ENCODE results near the gene ABCC2. TPM values are rescaled to one million over a fixed set of nuclear protein-coding genes. Genes with fewer than 3 reads are reported as not detected.

Gene ABCC2
- total and polyA plus RNA-seq, 2 of the 4 experiments (the other 2 are of a cell fraction), result 0.21 to 0.36 TPM

DNA sequence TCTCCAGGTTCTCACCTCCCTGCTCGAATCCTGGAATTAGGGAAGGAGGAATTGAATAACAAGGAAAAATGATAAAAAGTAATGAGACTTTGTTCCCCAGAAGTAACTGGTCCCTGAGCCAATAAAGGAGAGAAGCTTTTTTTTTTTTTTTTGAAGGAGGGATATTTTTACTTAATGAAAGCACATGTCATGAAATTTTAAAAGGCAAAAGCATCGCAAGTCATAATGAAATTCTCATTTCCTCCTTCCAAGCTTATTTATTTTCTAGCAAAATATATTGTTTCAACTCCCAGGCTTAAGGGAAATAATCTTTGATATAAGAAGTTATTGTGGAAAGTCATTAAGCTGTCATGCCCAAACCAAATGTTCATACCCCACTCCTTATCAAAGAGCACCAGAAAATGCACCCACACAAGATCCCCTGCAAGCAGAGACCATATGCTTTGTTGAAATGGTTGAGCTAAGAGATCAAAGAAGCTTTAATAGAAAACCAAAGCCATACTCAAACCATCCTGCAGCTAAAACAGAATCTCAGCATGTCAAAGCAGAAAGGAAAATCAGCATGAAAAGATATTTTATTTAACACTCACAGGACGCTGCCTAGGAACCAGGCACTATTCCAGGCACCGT lies 16.7 kb upstream of the ABCC2 start:
- Histone ChIP-seq H4K91ac (ENCODE audit: insufficient read depth, low read depth, low read length) (no peak overlapping the region), H3K14ac (replicated peaks; ENCODE audit: low read depth, low read length) (no peak overlapping the region), H4K8ac (ENCODE audit: low read depth in 2 of 2, low read length in 2 of 2) (no peak overlapping the region), H4K20me1 (ENCODE audit: insufficient read depth, low read length) (no peaks in the 10 kb centered on the region), H2BK5ac (ENCODE audit: low read depth, low read length, poor library complexity, severe bottlenecking) (no peak overlapping the region), H3K4ac (ENCODE audit: low read depth, low read length) (no peak overlapping the region), H3K27me3 (ENCODE audit: control insufficient read depth, insufficient read depth, low read length) (no peaks in the 10 kb centered on the region), H3K56ac (ENCODE audit: extremely low read depth, insufficient read depth, low read length) (no peak overlapping the region), H3K4me2 (ENCODE audit: low read depth, low read length) (no peak overlapping the region), H3K9me3 (ENCODE audit: control insufficient read depth, insufficient read depth, low read length) (no peaks in the 10 kb centered on the region), H2BK120ac (ENCODE audit: low read depth, low read length) (no peak overlapping the region), H3K36me3 (ENCODE audit: control insufficient read depth, insufficient read depth, low read length) (no peaks in the 10 kb centered on the region), H2AFZ (replicated peaks; ENCODE audit: low read length, poor library complexity) (no peak overlapping the region), H2AK9ac (replicated peaks; ENCODE audit: low read depth, low read length, poor library complexity) (no peak overlapping the region), H3K23ac (ENCODE audit: low read depth, low read length) (no peak overlapping the region), H3K18ac (ENCODE audit: low read depth, low read length) (no peak overlapping the region), H2BK20ac (ENCODE audit: low read depth, low read length) (no peak overlapping the region), H3K4me1 (ENCODE audit: control insufficient read depth, insufficient read depth, low read length) (peaks cover 4% of the 10 kb centered on the region; the same call in 1 of the 2 replicates), H3K9ac (ENCODE audit: low read depth, low read length) (no peak overlapping the region), H3K4me3 (ENCODE audit: insufficient read depth, low read depth, low read length) (no peak overlapping the region), H3K79me1 (ENCODE audit: low read depth in 1 of 2, low read length in 2 of 2) (no peaks in the 10 kb centered on the region), H3K27ac (ENCODE audit: insufficient read depth, low read length) (no peak overlapping the region), H4K5ac (ENCODE audit: low read depth, low read length) (no peak overlapping the region), H2BK15ac (ENCODE audit: low read depth, low read length) (no peak overlapping the region), H3K9me1 (ENCODE audit: insufficient read depth, low read length) (no peaks in the 10 kb centered on the region), H2AK5ac (ENCODE audit: low read depth, low read length) (no peak overlapping the region)
- DNase-seq, result no peak
- no peak for TF ChIP-seq BHLHE40 (IDR thresholded peaks at IDR 0.05; ENCODE audit: low read depth, low read length)
- no peak for TF ChIP-seq FOS (IDR thresholded peaks at IDR 0.05; ENCODE audit: low read depth, low read length)
- no peak for TF ChIP-seq CEBPB (IDR thresholded peaks at IDR 0.05; ENCODE audit: low read depth, low read length)
- ChIA-PET POLR2A (ENCODE audit: unreplicated experiment) (no interaction called here), CTCF (interaction anchor here (0.6 kb wide), 1 partner anchor 8 kb away, joined by 3 read pairs; no protein-coding TSS in a partner anchor)
- dilution Hi-C loops (cut with HindIII; ENCODE audit: low sequenced_read_pairs, unreplicated experiment), result no loop called here
- in situ Hi-C loops (cut with MboI; ENCODE audit: low sequenced_read_pairs), result no loop called here
- no peak for ATAC-seq (ENCODE audit: low read depth)
- no CpG with 5 or more reads among the region's 4 CpGs for WGBS, 2 experiments (ENCODE audit: extremely low coverage in 2 of 2, insufficient read length in 1 of 2)
- no TSS peak for BruUV-seq (replicated peaks)
- intact Hi-C loops (cut with micrococcal nuclease), result no loop called here

All from IMR-90 (cell line).